Measurements from ENCODE around the gene SCGB1D4.

DNA sequence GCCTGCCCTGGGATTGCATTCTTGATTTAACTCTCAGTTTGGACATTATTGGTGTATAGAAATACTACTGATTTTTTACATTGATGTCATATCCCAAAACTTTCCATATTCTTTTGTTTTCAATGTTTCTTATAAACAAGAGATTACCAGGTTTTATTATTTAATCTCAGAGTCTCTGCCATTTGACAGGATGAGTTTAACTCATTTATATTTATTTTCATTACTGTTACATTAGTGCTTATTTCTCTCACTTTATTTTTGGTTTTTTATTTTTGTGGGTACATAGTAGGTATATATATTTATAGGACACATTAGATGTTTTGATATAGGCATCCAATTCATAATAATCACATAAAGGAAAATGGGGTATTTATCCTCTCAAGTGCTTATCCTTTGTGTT lies 9.1 kb upstream of the SCGB1D4 start:
- TF ChIP-seq CTCF (IDR thresholded peaks at IDR 0.05) (no peak), POLR2AphosphoS5 (IDR thresholded peaks at IDR 0.05) (no peak), POLR2A (IDR thresholded peaks at IDR 0.05) (no peak), EP300 (IDR thresholded peaks at IDR 0.05) (no peak)
